Stimulated activated naive B cell treated with anti-CD40 and anti-IgM and Interleukin-4, amounts not matched to agents 10 μg/mL and 1 μg/mL and 100 μg/mL, for 72 hours (primary cell): ENCODE results near the gene SORL1-AS1.

Experiments used
- ATAC-seq, 2 donors: fragments of 150-1000 bp; cut with Tn5 transposase; replicated peaks; 2 replicates each; pipeline ENCODE4 v1.10.0; 2021; ENCODE audit warnings: moderate library complexity in 1 of 2
- DNase-seq: peaks from one replicate; pipeline ENCODE4 v3.0.0; 2021
- H3K27ac Mint-ChIP-seq: one replicate; pipeline ENCODE4 v1.8.0; 2022; ENCODE audit warnings: mild to moderate bottlenecking, mixed read lengths
- H3K27me3 Mint-ChIP-seq, 2 donors: one replicate each; pipeline ENCODE4 v1.8.0; 2022; ENCODE audit warnings: mixed read lengths in 2 of 2
- H3K36me3 Mint-ChIP-seq, 2 donors: one replicate each; pipeline ENCODE4 v1.8.0; 2022; ENCODE audit warnings: mixed read lengths in 2 of 2, mild to moderate bottlenecking in 1 of 2
- H3K4me1 Mint-ChIP-seq, 2 donors: one replicate each; pipeline ENCODE4 v1.8.0; 2022; ENCODE audit warnings: mixed read lengths in 2 of 2, mild to moderate bottlenecking in 1 of 2
- H3K4me3 Mint-ChIP-seq, 2 donors: one replicate each; pipeline ENCODE4 v1.8.0; 2022; ENCODE audit warnings: mild to moderate bottlenecking in 2 of 2, mixed read lengths in 2 of 2, moderate library complexity in 1 of 2
- H3K9me3 Mint-ChIP-seq, 2 donors: one replicate each; pipeline ENCODE4 v1.8.0; 2022; ENCODE audit warnings: mixed read lengths in 2 of 2, mild to moderate bottlenecking in 1 of 2

SORL1-AS1 gene

GRCh38 chr11:121452609-121453150 is at the start of gene SORL1-AS1:
SORL1-AS1 (minus strand) TSS chr11:121452967.
- Mint-ChIP-seq H3K9me3 (peaks cover 0 to 1% of the 10 kb centered on the region in 2 donors), H3K27ac (peak within 1 kb of the TSS; percentile 96), H3K4me3 (peak within 1 kb of the TSS; percentile 88 to 92), H3K4me1 (peaks cover 64 to 90% of the 10 kb centered on the region in 2 donors), H3K36me3 (peaks cover 6 to 8% of the 10 kb centered on the region in 2 donors), H3K27me3 (no peaks in the 10 kb centered on the region)
- ATAC-seq (peak; percentile 66 to 72), DNase-seq (peak; percentile 47)

GRCh38 chr11:121500717-121501116 is 48.0 kb upstream of the SORL1-AS1 start:
- ATAC-seq (no peak), DNase-seq (no peak)
- Mint-ChIP-seq H3K27me3 (no peaks in the 10 kb centered on the region), H3K4me1 (peaks cover 17 to 27% of the 10 kb centered on the region in 2 donors), H3K27ac (no peak overlapping the region), H3K36me3 (peaks cover 51 to 78% of the 10 kb centered on the region in 2 donors), H3K9me3 (peaks cover 3 to 12% of the 10 kb centered on the region in 2 donors), H3K4me3 (no peak overlapping the region)

DNA sequence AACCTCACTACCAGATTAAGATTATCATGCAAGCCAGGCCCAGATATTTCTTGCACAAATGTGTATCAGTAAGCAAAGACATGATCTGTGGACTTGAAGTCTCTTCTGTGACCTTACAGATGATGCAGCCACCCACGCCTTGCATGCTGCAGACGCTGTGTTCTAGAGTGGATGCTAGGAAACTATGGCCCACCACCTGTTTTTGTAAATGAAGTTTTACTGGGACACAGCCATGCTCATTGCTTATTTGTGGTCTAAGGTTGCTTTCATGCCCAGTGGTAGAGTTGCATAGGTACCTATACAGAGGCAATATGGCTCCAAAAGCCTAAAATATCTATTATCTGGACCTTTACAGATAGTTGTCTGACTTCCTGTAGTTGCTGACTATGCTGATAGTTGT is 47.5 kb upstream of the SORL1-AS1 start:
- no peaks in the 10 kb centered on the region for H3K27me3 Mint-ChIP-seq
- no peak overlapping the region for H3K4me3 Mint-ChIP-seq
- ATAC-seq (no peak), DNase-seq (no peak)
- H3K4me1 Mint-ChIP-seq: peaks cover 21 to 32% of the 10 kb centered on the region in 2 donors
- peaks cover 51 to 78% of the 10 kb centered on the region in 2 donors for H3K36me3 Mint-ChIP-seq
- peaks cover 3 to 7% of the 10 kb centered on the region in 2 donors for H3K9me3 Mint-ChIP-seq
- H3K27ac Mint-ChIP-seq: no peak overlapping the region

DNA sequence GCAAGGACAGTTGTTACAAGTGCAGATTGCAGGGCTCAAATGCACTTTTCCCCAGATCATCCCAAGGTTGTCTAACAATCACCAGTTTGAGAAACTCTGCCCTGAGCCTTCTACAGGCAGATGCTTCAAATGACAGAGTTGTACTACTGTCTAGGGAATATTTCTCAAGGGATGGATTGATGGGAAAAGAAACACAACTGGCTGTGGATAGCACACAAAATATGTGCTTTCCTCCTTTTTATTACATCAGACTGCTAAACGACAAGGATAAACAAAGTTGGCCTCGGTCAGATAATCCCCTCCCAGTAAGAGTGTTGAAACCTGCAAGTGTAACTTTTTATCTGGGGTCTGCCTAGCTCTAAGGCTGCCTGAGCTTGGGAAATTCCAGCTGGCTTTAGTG is 46.6 kb upstream of the SORL1-AS1 start:
- Mint-ChIP-seq H3K36me3 (peaks cover 45 to 69% of the 10 kb centered on the region in 2 donors), H3K4me1 (peaks cover 27 to 40% of the 10 kb centered on the region in 2 donors), H3K9me3 (peaks cover 3 to 6% of the 10 kb centered on the region in 2 donors), H3K27ac (no peak overlapping the region), H3K27me3 (no peaks in the 10 kb centered on the region), H3K4me3 (no peak overlapping the region)
- no peak for DNase-seq
- no peak for ATAC-seq

GRCh38 chr11:121497176-121497998 is 44.6 kb upstream of the SORL1-AS1 start:
- H3K9me3 Mint-ChIP-seq: peaks cover 3 to 6% of the 10 kb centered on the region in 2 donors

GRCh38 chr11:121494355-121495099 is 41.8 kb upstream of the SORL1-AS1 start:
- peaks cover 43 to 58% of the 10 kb centered on the region in 2 donors for H3K36me3 Mint-ChIP-seq
- H3K27ac Mint-ChIP-seq: peak overlapping the region; percentile 78
- peak overlapping the region; percentile 66 to 72 for H3K4me3 Mint-ChIP-seq
- DNase-seq (peak; percentile 34), ATAC-seq (peak; percentile 90)
- H3K4me1 Mint-ChIP-seq: peaks cover 45 to 65% of the 10 kb centered on the region in 2 donors
- H3K9me3 Mint-ChIP-seq: no peaks in the 10 kb centered on the region
- no peaks in the 10 kb centered on the region for H3K27me3 Mint-ChIP-seq

More at GRCh38 chr11:121497176-121497998, 44.6 kb upstream of the SORL1-AS1 start:
- DNase-seq (no peak), ATAC-seq (no peak)
- Mint-ChIP-seq H3K36me3 (peaks cover 41 to 57% of the 10 kb centered on the region in 2 donors), H3K27me3 (no peaks in the 10 kb centered on the region), H3K4me1 (peaks cover 38 to 55% of the 10 kb centered on the region in 2 donors), H3K4me3 (no peak overlapping the region), H3K27ac (no peak overlapping the region)

DNA sequence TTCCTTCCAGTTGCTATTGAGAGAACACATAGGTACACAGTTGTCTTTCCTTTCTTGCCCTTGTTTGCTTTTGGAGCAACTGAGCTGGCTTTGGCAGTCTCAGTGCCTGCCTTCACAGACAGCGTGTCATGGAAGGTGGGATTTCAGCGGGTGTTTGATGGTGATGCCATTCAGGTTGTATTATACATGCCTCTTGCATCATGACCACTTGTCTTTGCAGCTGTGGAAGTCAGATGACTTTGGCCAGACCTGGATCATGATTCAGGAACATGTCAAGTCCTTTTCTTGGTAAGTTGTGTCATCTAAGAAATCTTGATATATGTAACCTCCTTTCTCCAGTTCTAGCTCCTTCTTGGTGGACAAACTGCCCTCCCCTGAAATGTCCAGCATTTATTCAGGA is 37.1 kb upstream of the SORL1-AS1 start:
- Mint-ChIP-seq H3K27ac (no peak overlapping the region), H3K27me3 (no peaks in the 10 kb centered on the region), H3K36me3 (peaks cover 37 to 47% of the 10 kb centered on the region in 2 donors), H3K4me1 (peaks cover 45 to 67% of the 10 kb centered on the region in 2 donors), H3K4me3 (no peak overlapping the region), H3K9me3 (no peaks in the 10 kb centered on the region)
- ATAC-seq (no peak), DNase-seq (no peak)

- DNase-seq (no peak), ATAC-seq (no peak)
- H3K36me3 Mint-ChIP-seq: peaks cover 45 to 55% of the 10 kb centered on the region in 2 donors
- H3K9me3 Mint-ChIP-seq: peaks cover 0 to 3% of the 10 kb centered on the region in 2 donors
- H3K27me3 Mint-ChIP-seq: no peaks in the 10 kb centered on the region
- H3K4me1 Mint-ChIP-seq: peaks cover 42 to 67% of the 10 kb centered on the region in 2 donors
- H3K4me3 Mint-ChIP-seq: no peak overlapping the region
- H3K27ac Mint-ChIP-seq: no peak overlapping the region
Observed at GRCh38 chr11:121488641-121489040, 35.9 kb upstream of the SORL1-AS1 start.

- peaks cover 0 to 3% of the 10 kb centered on the region in 2 donors for H3K9me3 Mint-ChIP-seq
- no peak overlapping the region for H3K4me3 Mint-ChIP-seq
- ATAC-seq (no peak), DNase-seq (no peak)
- peaks cover 41 to 51% of the 10 kb centered on the region in 2 donors for H3K36me3 Mint-ChIP-seq
- peaks cover 41 to 67% of the 10 kb centered on the region in 2 donors for H3K4me1 Mint-ChIP-seq
- H3K27ac Mint-ChIP-seq: no peak overlapping the region
- no peaks in the 10 kb centered on the region for H3K27me3 Mint-ChIP-seq
Observed at GRCh38 chr11:121488170-121488569, 35.4 kb upstream of the SORL1-AS1 start.

DNA sequence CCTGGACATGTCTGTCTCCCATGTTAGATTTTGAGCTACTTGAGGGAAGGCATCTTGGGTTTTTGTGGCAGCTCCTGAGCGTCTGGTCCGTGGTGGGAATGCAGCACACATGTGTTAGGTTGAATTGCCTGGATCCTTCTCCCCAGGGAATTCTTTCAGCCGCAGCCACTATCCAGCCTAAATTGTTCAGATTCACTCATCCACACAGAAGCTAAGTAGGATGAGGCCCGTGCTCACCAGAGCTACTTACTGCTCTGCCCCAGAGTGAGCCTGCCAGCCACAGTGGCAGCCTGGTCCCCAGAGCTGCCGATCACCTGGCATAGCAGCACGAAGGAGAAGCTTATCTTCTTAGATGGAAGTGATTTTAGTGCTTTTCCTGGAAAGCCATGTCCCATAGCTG is 34.4 kb upstream of the SORL1-AS1 start:
- no peak overlapping the region for H3K4me3 Mint-ChIP-seq
- no peak for ATAC-seq
- H3K36me3 Mint-ChIP-seq: peaks cover 41 to 51% of the 10 kb centered on the region in 2 donors
- H3K9me3 Mint-ChIP-seq: peaks cover 0 to 3% of the 10 kb centered on the region in 2 donors
- no peaks in the 10 kb centered on the region for H3K27me3 Mint-ChIP-seq
- H3K4me1 Mint-ChIP-seq: peaks cover 48 to 74% of the 10 kb centered on the region in 2 donors
- peak overlapping the region; percentile 44 for H3K27ac Mint-ChIP-seq
- no peak for DNase-seq

- no peak for DNase-seq
- peaks cover 51 to 70% of the 10 kb centered on the region in 2 donors for H3K4me1 Mint-ChIP-seq
Observed at GRCh38 chr11:121486054-121486453, 33.3 kb upstream of the SORL1-AS1 start.

GRCh38 chr11:121485216-121485615 is 32.4 kb upstream of the SORL1-AS1 start:
- Mint-ChIP-seq H3K27ac (no peak overlapping the region), H3K36me3 (peaks cover 38 to 44% of the 10 kb centered on the region in 2 donors), H3K4me1 (peaks cover 50 to 65% of the 10 kb centered on the region in 2 donors), H3K4me3 (no peak overlapping the region), H3K9me3 (peaks cover 0 to 3% of the 10 kb centered on the region in 2 donors), H3K27me3 (no peaks in the 10 kb centered on the region)
- DNase-seq (no peak), ATAC-seq (no peak)

More at GRCh38 chr11:121486054-121486453, 33.3 kb upstream of the SORL1-AS1 start:
- Mint-ChIP-seq H3K27me3 (no peaks in the 10 kb centered on the region), H3K27ac (no peak overlapping the region), H3K36me3 (peaks cover 41 to 46% of the 10 kb centered on the region in 2 donors), H3K4me3 (no peak overlapping the region), H3K9me3 (peaks cover 0 to 3% of the 10 kb centered on the region in 2 donors)
- no peak for ATAC-seq

DNA sequence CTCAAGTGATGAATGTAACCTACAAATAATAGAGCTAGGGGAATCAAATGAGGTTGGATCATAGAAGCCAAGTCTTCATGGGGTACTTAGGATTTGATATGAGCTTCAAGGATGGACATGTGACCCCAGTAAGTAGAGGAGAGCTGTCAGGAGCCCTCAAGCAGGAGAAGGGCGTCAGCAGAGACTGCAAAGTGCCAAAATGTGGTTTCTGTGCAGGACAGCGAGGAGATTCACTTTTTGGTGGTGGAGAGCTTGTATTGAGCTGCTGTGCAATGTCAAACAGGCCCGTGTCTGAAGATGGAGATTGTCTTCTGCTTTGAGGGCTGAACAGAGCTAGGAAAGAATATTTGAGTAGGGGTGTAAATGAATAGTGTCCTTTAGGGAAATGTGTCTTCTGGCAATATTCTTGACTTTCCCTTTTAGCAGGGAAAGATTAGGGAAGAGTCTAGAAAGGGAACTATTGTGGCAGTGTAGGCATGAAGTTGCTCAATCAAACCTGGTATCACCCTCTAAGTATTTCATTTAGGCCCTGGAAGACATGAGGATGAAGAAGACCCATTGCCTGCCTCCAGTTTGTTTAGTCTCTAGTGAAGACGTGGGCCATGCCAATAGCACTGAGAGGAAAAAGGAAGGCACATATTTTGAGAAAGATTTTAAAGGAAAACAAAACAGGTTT is 31.2 kb upstream of the SORL1-AS1 start:
- DNase-seq (no peak), ATAC-seq (no peak)
- H3K4me1 Mint-ChIP-seq: peaks cover 48 to 63% of the 10 kb centered on the region in 2 donors
- H3K9me3 Mint-ChIP-seq: peaks cover 0 to 3% of the 10 kb centered on the region in 2 donors
- peaks cover 32 to 40% of the 10 kb centered on the region in 2 donors for H3K36me3 Mint-ChIP-seq
- H3K27ac Mint-ChIP-seq: peak overlapping the region; percentile 14
- peak overlapping the region; percentile 1 to 23 for H3K4me3 Mint-ChIP-seq
- H3K27me3 Mint-ChIP-seq: no peaks in the 10 kb centered on the region
